GM19043 (cell line): ENCODE measurements around the gene EGFR.
A peak's percentile ranks its signal among the peaks of the same experiment; 100 is the strongest.

Source experiments
- ATAC-seq: cut with Tn5 transposase; IDR thresholded peaks from one replicate; pipeline ENCODE4 v1.9.1; 2021; ENCODE audit warnings: low read depth; ENCODE audit not compliant: unreplicated experiment

Gene EGFR

GRCh38 chr7:55235801-55236200, 217.0 kb downstream of the EGFR start:
- ATAC-seq: no peak

- ATAC-seq: no peak
Measured at GRCh38 chr7:55236476-55236875, 217.7 kb downstream of the EGFR start.

DNA sequence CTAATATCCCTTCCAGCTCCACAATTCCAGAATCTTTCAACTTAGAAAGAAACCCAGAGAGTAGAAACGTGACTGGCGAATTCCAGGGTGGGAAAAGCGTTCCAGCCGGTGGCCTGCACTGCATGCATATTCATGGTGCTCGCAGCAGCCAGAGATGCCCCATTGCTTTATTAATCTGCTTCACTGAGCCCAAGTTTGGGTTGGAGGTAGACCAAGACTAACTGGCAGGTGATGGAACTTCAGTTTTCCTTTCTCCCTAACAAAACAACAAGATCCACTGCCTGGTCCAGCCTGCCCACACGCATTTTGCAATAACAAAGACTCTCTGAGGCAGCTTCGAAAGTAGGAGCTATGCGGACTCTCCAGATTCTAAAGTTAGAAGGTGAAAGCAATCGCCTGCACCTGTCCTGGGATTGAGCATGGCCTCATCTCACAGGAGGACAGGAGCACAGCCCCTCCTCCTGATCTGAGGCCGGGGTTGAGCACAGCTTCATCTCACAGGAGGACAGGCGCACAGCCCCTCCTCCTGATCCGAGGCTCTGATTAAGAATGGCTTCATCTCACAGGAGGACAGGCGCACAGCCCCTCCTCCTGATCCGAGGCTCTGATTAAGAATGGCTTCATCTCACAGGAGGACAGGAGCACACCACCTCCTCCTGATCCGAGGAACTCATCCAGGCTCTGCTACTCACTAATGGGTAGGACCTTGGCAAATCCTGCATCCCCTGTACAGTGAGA, 218.5 kb downstream of the EGFR start:
- no peak for ATAC-seq

DNA sequence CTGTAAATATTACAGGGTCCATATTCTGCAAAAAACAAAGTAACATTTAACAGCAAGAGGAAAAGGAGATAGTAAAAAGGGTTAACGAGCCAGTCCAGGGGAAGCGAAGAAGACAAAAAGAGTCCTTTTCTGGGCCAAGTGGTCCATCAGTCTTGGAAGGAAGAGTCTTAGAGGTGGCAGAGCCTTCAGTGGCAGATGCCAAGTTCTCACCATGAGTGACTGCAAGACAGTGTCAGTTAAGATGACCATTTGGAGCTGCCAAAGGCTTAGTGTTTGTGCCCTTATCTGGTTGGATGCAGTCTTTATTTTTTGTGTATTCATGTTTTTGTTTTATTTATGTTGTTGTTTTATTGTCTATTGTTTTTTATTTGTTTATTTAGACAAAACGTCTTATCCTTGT, 220.6 kb downstream of the EGFR start:
- ATAC-seq: no peak

- no peak for ATAC-seq
Measured at GRCh38 chr7:55240418-55241142, 221.8 kb downstream of the EGFR start.

DNA sequence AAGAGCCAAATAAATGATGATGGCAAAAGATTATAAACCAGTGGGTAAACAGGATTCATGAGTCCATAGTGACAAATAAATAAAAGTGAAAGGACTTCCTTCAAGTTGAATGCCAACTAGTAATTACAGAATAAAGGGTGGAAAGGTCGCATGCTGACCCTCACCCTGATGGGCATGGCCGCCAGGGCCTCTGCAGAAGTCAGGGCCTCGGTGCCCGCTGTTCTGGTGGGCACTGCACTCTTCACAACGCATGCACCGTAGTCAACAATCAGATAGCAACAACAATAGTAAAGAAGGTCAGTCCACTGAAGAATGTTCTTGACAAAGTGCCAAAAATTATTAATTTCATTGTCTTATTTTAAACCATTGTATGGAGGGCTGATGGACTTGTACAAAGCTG, 223.1 kb downstream of the EGFR start:
- ATAC-seq: no peak

- ATAC-seq: no peak
Measured at GRCh38 chr7:55242613-55243012, 223.8 kb downstream of the EGFR start.

DNA sequence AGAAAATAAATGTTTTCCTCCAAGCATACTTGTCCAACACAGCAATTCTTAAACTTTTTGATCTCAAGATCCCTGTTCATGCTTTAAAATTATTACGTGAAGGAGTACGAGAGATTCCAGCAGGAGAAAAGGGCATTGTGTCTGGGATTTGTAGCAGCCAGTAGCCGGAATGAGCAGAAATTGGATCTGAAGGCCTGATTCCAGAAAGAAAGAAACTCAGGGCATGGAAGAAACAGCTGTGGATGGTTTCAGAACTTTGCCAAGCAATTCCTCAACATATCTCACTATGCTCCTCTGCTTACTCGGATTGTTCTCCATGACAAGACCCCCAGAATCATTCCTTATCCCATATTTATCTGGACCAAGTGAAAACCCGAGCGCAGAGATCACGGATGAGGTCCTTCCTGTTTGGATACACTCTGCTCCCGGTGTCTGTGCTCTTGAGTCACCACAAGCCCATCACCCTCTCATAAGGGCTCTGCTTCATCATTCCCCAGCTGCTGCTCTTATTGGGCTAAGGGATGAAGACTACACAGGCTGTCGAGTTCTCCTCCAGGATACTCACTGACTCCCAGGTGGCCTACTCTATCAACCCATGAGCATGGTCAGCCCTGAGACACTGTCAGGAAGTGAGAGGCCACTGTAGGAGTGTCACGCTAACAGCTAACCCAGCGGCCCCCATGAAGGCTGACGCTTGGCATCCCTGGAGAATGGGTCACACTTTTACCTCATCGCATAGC, 225.4 kb downstream of the EGFR start:
- ATAC-seq: no peak

DNA sequence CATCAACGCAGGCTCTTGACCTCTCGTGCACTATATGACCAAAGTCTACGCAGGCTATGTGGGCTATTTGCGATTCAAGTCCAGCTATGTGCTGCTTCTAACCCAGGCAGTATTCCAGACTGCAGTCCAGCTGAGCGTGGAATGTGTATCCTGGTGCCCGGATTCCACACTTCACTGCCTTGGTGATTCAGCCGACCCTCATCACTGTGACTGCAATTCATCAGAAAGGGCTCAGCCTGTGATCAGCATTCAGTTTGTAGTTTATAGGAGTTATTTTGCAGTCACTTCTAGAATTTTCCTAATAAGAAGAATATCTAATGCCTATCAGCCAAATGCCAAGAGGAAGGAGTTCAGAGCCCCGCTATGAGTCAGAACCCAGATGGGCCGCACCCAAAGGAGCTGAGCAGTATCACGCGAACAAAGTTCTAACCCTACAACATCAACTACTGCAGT, 226.5 kb downstream of the EGFR start:
- no peak for ATAC-seq

GRCh38 chr7:55246171-55246570, 227.4 kb downstream of the EGFR start:
- ATAC-seq: no peak

- ATAC-seq: no peak
Measured at GRCh38 chr7:55247428-55247827, 228.6 kb downstream of the EGFR start.

DNA sequence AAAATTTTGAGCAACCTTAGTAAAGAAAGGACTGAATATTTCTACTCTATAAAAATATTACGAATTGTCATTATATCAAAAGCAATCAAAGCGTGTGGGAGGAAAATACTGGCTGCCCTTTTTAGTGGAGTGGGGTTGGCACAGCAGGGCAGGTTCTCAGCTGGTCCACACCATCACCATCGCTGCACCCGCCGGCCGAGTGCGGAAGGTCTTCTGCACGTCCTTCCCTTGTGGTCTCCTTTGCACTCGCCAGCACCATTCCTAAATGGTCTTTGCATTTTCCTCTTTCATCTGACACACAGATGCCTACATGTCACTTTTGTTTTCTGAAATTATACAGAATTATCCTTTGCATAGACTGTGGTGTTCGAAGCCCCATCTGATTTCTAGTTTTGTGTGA, 229.7 kb downstream of the EGFR start:
- ATAC-seq: no peak

- no peak for ATAC-seq
Measured at GRCh38 chr7:55249332-55249731, 230.5 kb downstream of the EGFR start.

DNA sequence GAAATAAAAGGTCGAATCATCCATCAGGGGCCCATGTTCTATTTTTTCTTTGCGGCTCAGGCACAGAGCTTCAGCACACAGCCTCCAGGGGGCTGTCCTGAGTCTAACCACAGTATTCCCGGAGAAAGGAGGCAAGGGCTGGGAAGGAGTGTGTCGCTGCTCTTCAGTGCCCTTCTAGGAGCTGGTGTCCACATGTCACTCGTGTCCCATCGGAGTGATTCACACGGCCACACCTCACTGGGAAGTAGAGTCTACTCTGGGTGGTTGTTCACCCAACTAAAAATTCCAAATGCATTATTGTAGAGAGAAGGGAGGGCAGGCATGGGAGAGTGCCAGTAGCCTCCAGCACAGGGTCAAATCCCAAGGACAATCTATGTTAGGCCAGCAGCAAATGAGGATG, 231.5 kb downstream of the EGFR start:
- no peak for ATAC-seq

GRCh38 chr7:55251313-55251712, 232.5 kb downstream of the EGFR start:
- ATAC-seq: no peak

DNA sequence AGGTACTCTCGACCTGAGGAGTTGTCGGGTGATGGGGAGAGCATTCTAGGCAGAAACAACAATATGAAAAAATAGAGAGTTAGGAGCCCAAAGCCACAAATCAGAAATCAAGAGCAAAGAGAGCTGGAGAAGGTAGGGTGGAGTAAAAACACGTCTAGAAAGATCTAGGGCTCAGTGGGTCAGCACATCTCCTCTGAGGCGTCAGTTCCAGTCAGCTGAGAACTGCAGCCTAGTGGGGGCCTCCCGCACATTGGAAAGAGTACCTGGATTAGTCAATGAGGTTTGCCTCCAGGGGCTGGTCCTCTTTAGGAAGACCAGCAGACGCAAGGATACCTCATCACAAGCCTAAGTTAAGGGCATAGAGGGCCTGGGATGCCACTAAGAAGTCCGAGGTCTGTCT, 233.1 kb downstream of the EGFR start:
- no peak for ATAC-seq

DNA sequence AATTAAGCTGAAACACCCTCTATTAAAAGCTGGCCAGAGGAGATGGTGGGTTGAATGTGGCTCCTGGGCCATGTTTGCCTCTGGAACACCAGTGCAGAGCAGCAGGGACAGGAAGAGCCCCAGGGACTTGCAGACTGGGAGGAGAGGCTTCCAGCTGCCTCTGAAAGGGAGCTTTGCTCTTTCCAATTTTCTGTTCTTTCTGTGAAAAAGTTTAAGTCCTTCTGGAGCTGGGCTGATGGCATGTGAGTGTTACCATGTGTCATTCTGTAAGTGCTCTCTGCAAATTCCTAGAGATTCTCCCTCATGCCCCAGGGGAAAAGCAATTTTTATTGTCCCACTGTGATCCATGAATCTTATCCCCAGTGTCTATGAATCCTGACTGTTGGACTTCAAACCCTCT, 233.6 kb downstream of the EGFR start:
- no peak for ATAC-seq

DNA sequence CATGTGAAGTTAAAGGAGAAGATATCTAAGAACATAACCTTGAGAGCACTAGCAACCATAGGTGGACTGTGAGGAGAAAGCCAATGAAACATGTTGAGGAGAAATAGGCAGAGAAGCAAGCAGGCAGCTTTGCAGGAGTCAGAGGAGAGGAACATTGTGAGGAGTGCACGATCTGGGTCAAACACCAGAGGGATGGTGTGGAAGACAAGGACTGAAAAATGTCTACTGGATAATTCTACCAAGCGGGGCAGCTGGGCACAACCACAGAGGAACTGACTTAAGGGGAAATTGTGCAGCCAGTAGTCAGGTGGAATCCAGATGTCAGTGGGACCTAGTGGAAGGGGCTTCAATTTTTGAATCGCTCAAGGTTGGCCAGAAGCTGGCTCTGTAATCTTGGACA, 234.4 kb downstream of the EGFR start:
- no peak for ATAC-seq

GRCh38 chr7:55254242-55254595, 235.4 kb downstream of the EGFR start:
- no peak for ATAC-seq

DNA sequence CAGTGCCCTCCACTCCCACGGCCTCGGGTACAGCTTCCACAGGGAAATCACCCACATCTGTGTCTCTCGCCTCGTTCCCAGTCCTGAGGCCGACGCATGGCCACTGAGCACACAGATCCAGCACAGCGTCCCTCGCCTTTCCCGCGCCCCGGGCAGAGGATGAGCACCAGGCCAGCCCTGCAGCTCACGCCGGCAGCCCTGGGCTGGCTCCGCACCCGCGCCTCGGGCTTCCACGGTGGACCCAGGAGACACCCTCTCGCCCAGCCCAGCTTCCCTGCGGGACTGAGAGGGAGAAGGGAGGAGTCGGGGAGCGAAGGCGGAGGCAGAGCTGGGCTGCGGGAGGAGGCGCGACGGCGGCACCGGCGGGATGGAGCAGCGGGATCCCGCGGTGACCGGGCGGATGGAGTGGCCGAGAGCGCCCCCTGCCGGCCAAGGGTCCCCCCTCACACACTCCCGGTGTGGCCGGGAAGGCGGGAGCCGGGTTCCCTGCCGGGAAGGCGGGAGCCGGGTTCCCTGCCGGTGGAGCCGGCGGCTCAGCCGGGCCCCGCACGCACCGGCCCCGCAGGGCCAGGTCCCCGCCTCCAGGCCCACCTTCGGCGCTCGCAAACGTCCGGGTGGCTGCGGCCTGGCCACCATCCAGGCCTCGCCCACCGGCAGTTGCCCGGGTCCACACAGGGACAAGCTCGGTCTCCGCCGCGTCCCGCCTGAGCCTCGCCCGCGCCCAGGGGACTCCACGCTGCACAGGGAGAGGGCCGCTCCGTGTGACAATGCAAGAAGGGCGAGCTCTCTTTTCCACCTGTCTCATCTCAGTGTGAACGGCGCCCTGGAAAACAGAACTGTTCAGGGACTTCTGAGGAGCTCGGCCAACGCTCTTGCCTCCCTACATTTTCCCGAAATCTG, 236.0 kb downstream of the EGFR start:
- peak; percentile 65 for ATAC-seq
